HCT116 (cell line): Measurements from ENCODE around the gene DBN1. TPM values are rescaled to one million over a fixed set of nuclear protein-coding genes. Genes with fewer than 3 reads are reported as not detected.

Experiments used
- ATAC-seq: fragments of 200-7000 bp; cut with Tn5 transposase; 2 replicates; pipeline ENCODE4 v1.9.1; 2020; ENCODE audit warnings: mild to moderate bottlenecking, moderate library complexity
- BruUV-seq: library from RNA; stranded (reverse); fragments of 400-500 nt; replicated peaks from 2 replicates; lab custom pipeline; 2021; lab: Mats Ljungman, UMichigan
- CTCF ChIA-PET: fragments of 300-600 bp; sonication (Branson Sonifier 250); formaldehyde crosslinking; loops from one replicate; lab custom pipeline; 2021; ENCODE audit warnings: antibody characterized with exemption; lab: Charles Lee
- POLR2A ChIA-PET: fragments of 300-600, 350-600 bp; sonication (Branson Sonifier 250); formaldehyde crosslinking; loops from one replicate; lab custom pipeline; 2021; ENCODE audit warnings: antibody characterized with exemption; lab: Charles Lee
- RAD21 ChIA-PET, 2 experiments: fragments of 300-600 bp; sonication (Branson Sonifier 250); formaldehyde crosslinking; loops; one replicate each; lab custom pipeline; 2023; ENCODE audit warnings: low total read pairs in 2 of 2; ENCODE audit not compliant: uncharacterized antibody in 2 of 2, unreplicated experiment in 2 of 2, low non-redundant PET in 1 of 2; lab: Charles Lee
- DNase-seq: peaks from one replicate; pipeline ENCODE4 v3.0.0-alpha.2; 2010; ENCODE audit warnings: low read depth, low spot score
- H2AFZ ChIP-seq: fragments of 200-600 bp; shearing (Covaris generic), sonication (generic); 2 replicates; pipeline ENCODE4 v1.6.1; 2017; ENCODE audit warnings: low read depth, mixed run types, mixed read lengths, antibody characterized with exemption, low read length; ENCODE audit not compliant: poor library complexity, severe bottlenecking
- H3K27ac ChIP-seq: 2 replicates; pipeline ENCODE4 v1.5.1; 2012; ENCODE audit warnings: low read depth, low read length
- H3K27me3 ChIP-seq: fragments of 200-600 bp; sonication (generic); 2 replicates; pipeline ENCODE4 v1.6.1; 2016; ENCODE audit warnings: mixed run types, low read length, mixed read lengths; ENCODE audit not compliant: insufficient read depth
- H3K36me3 ChIP-seq, 2 experiments: fragments of 200-500 bp in 1 of 2; fragments of 200-600 bp in 1 of 2; sonication (Bioruptor generic) in 1 of 2; sonication (generic) in 1 of 2; 2 replicates each; pipeline versions ENCODE4 v1.5.1 to v1.6.1; 2014 to 2016; ENCODE audit warnings: low read length in 2 of 2, inconsistent platforms in 1 of 2, mixed read lengths in 1 of 2, mixed run types in 1 of 2; ENCODE audit not compliant: insufficient read depth in 2 of 2, control insufficient read depth in 1 of 2
- H3K4me1 ChIP-seq, 2 experiments: fragments of 200-600 bp in 1 of 2; sonication (generic) in 1 of 2; 2 replicates each; pipeline versions ENCODE4 v1.5.1 to v1.6.1; 2012 to 2017; ENCODE audit warnings: low read length in 2 of 2, inconsistent platforms in 1 of 2, mild to moderate bottlenecking in 1 of 2, mixed read lengths in 1 of 2, mixed run types in 1 of 2, moderate library complexity in 1 of 2; ENCODE audit not compliant: insufficient read depth in 2 of 2, control insufficient read depth in 1 of 2
- H3K4me2 ChIP-seq: fragments of 200-600 bp; sonication (generic); 2 replicates; pipeline ENCODE4 v1.6.1; 2017; ENCODE audit warnings: mixed run types, low read length, mixed read lengths
- H3K4me3 ChIP-seq, 2 experiments: fragments of 200-600 bp in 1 of 2; sonication (generic) in 1 of 2; replicated peaks in 1 of 2; 2 replicates each; pipeline ENCODE4 v1.5.1; 2011 to 2016; ENCODE audit warnings: low read length in 2 of 2, control low read depth in 1 of 2, low read depth in 1 of 2, mild to moderate bottlenecking in 1 of 2, mixed read lengths in 1 of 2, mixed run types in 1 of 2
- H3K79me2 ChIP-seq: fragments of 200-600 bp; sonication (generic); 2 replicates; pipeline ENCODE4 v1.6.1; 2017; ENCODE audit warnings: mild to moderate bottlenecking, mixed run types, low read length, moderate library complexity, mixed read lengths; ENCODE audit not compliant: insufficient read depth
- H3K9ac ChIP-seq: fragments of 200-600 bp; sonication (generic); 2 replicates; pipeline ENCODE4 v1.6.1; 2016; ENCODE audit warnings: low read length, mixed read lengths
- H3K9me2 ChIP-seq: fragments of 200-600 bp; sonication (generic), shearing (Covaris generic); 2 replicates; pipeline ENCODE4 v1.6.1; 2017; ENCODE audit warnings: mixed run types, mild to moderate bottlenecking, moderate library complexity; ENCODE audit not compliant: insufficient read depth
- H3K9me3 ChIP-seq, 2 experiments: fragments of 200-500 bp in 1 of 2; fragments of 200-600 bp in 1 of 2; sonication (Bioruptor generic) in 1 of 2; sonication (generic) in 1 of 2; 2 replicates each; pipeline ENCODE4 v1.6.1; 2014 to 2017; ENCODE audit warnings: low read length in 2 of 2, mixed read lengths in 2 of 2, inconsistent platforms in 1 of 2, low read depth in 1 of 2, mild to moderate bottlenecking in 1 of 2, mixed run types in 1 of 2, moderate library complexity in 1 of 2; ENCODE audit not compliant: control insufficient read depth in 1 of 2, insufficient read depth in 1 of 2
- H4K20me1 ChIP-seq: fragments of 200-600 bp; sonication (generic), shearing (Covaris generic); 2 replicates; pipeline ENCODE4 v1.6.1; 2017; ENCODE audit warnings: mixed run types, mild to moderate bottlenecking, moderate library complexity; ENCODE audit not compliant: insufficient read depth
- CTCF ChIP-seq, 3 experiments: fragments of 200-600 bp in 1 of 3; sonication (generic) in 1 of 3; IDR thresholded peaks in 2 of 3; conservative IDR thresholded peaks in 1 of 3; 2 replicates each; pipeline ENCODE4 v1.5.1; 2012 to 2017; ENCODE audit warnings: low read depth in 2 of 3, low read length in 2 of 3, antibody characterized with exemption in 1 of 3, borderline replicate concordance in 1 of 3, control low read depth in 1 of 3, mild to moderate bottlenecking in 1 of 3, mixed read lengths in 1 of 3, mixed run types in 1 of 3, moderate library complexity in 1 of 3; ENCODE audit not compliant: insufficient read depth in 1 of 3
- EZH2 ChIP-seq: fragments of 200-600 bp; sonication (generic); IDR thresholded peaks from 2 replicates; pipeline ENCODE4 v1.6.1; 2017; ENCODE audit warnings: antibody characterized with exemption, mixed run types
- POLR2A ChIP-seq: IDR thresholded peaks from 2 replicates; pipeline ENCODE4 v1.7.0; 2011; ENCODE audit warnings: borderline replicate concordance; ENCODE audit not compliant: insufficient read depth, insufficient read length; ENCODE audit errors: extremely low read depth
- SIN3A ChIP-seq: IDR thresholded peaks from 2 replicates; pipeline ENCODE4 v1.6.1; 2012; ENCODE audit warnings: low read depth
- SRF ChIP-seq: IDR thresholded peaks from 2 replicates; pipeline ENCODE4 v1.6.1; 2012; ENCODE audit warnings: low read depth
- TCF7L2 ChIP-seq: IDR thresholded peaks from 2 replicates; pipeline ENCODE4 v1.7.0; 2011; ENCODE audit warnings: borderline replicate concordance, inconsistent platforms; ENCODE audit not compliant: insufficient read depth, insufficient read length; ENCODE audit errors: extremely low read depth
- YY1 ChIP-seq: IDR thresholded peaks from 2 replicates; pipeline ENCODE4 v1.6.1; 2011; ENCODE audit warnings: low read length, low read depth, moderate library complexity, mild to moderate bottlenecking; ENCODE audit not compliant: insufficient replicate concordance; ENCODE audit errors: extremely low read depth
- ZFX ChIP-seq: fragments of 450-650 bp; IDR thresholded peaks from 2 replicates; pipeline ENCODE4 v1.6.1; 2017
- intact Hi-C: fragments of 100-400 bp; cut with micrococcal nuclease; formaldehyde crosslinking; loops from 2 replicates; pipeline ENCODE4 v1.10.0; 2022
- total RNA-seq: library from RNA; stranded (reverse); gene quantifications from one replicate; pipeline ENCODE4 v1.2.1, GENCODE V29; 2021; ENCODE audit not compliant: unreplicated experiment
- TF ChIP-seq, protein P1 (sequence below): IDR thresholded peaks from 2 replicates; pipeline ENCODE4 v1.6.1; 2011; ENCODE audit warnings: mild to moderate bottlenecking, low read length, moderate library complexity; ENCODE audit not compliant: insufficient replicate concordance; ENCODE audit errors: extremely low read depth

Gene DBN1
- total RNA-seq, 1 experiment from 2014 or later: 144 TPM

GRCh38 chr5:177516601-177517568, 43.5 kb upstream of the DBN1 start, which contains the start of gene DDX41:
TSS of gene DDX41 (minus strand) at chr5:177516961. CDS start at chr5:177516945, 16 bp downstream.
- Histone ChIP-seq H2AFZ (no peak within 1 kb of the TSS), H3K9ac (peak within 1 kb of the TSS; percentile 92), H3K27ac (peak within 1 kb of the TSS; percentile 58), H4K20me1 (no peaks in the 10 kb centered on the region), H3K79me2 (peaks cover 33% of the 10 kb centered on the region), H3K9me3 (no peaks in the 10 kb centered on the region), H3K27me3 (no peaks in the 10 kb centered on the region), H3K9me2 (no peaks in the 10 kb centered on the region)
- RAD21 ChIA-PET: no interaction called here
- CTCF ChIA-PET: interaction anchor here (1.0 to 1.4 kb wide), 2 partner anchors 10 to 15 kb away, joined by 3 read pairs; no protein-coding TSS in a partner anchor
- POLR2A ChIA-PET: interaction anchor here (0.7 to 0.9 kb wide), 2 partner anchors 19 to 45 kb away, joined by 3 read pairs; partner anchors contain the start of gene PDLIM7
- TSS peak; percentile 80 for BruUV-seq
- peak; percentile 99 for DNase-seq
- TF ChIP-seq, protein P1, sequence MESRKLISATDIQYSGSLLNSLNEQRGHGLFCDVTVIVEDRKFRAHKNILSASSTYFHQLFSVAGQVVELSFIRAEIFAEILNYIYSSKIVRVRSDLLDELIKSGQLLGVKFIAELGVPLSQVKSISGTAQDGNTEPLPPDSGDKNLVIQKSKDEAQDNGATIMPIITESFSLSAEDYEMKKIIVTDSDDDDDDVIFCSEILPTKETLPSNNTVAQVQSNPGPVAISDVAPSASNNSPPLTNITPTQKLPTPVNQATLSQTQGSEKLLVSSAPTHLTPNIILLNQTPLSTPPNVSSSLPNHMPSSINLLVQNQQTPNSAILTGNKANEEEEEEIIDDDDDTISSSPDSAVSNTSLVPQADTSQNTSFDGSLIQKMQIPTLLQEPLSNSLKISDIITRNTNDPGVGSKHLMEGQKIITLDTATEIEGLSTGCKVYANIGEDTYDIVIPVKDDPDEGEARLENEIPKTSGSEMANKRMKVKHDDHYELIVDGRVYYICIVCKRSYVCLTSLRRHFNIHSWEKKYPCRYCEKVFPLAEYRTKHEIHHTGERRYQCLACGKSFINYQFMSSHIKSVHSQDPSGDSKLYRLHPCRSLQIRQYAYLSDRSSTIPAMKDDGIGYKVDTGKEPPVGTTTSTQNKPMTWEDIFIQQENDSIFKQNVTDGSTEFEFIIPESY: peak; percentile 91
- TF ChIP-seq TCF7L2 (peak; percentile 65), SIN3A (no peak), YY1 (peak; percentile 92), CTCF (IDR thresholded peaks at IDR 0.05 in 2 of 3, conservative IDR thresholded peaks at IDR 0.05 in 1 of 3; ENCODE audit: borderline replicate concordance in 1 of 3, insufficient read depth in 1 of 3, low read depth in 2 of 3, low read length in 2 of 3) (no peak), SRF (no peak), EZH2 (no peak), ZFX (0 out of 2 replicates have a peak, but pooled peaks have one; percentile 55), POLR2A (peak; percentile 48)
- TF ChIP-seq, all 23 proteins: peak for 5
- peaks cover 11 to 24% of the 10 kb centered on the region in 2 experiments; a peak in 3 of 4 replicates for H3K4me1 ChIP-seq
- H3K4me3 ChIP-seq: peak within 1 kb of the TSS; percentile 96 to 99
- H3K4me2 ChIP-seq: peak within 1 kb of the TSS; percentile 94
- ATAC-seq: peak; percentile 91
- peaks cover 27 to 56% of the 10 kb centered on the region in 2 experiments; a peak in 3 of 4 replicates for H3K36me3 ChIP-seq
- intact Hi-C loops: loop anchor here (2.0 kb wide), 1 partner anchor 84 kb away; the partner anchor contains the start of gene B4GALT7
